ENCODE measurements around the gene INSYN2B. TPM values are rescaled to one million over a fixed set of nuclear protein-coding genes. Genes with fewer than 3 reads are reported as not detected.

Gene INSYN2B
- total RNA-seq, 5 donors from 2014 or later (not counting 1 experiment from before 2014, with no cell fraction given) = not detected

GRCh38 chr5:169904059-169904458 is 76.2 kb downstream of the INSYN2B start:
- H3K4me3 Mint-ChIP-seq = no peak overlapping the region
- H3K9me3 Mint-ChIP-seq = no peaks in the 10 kb centered on the region
- H3K27ac Mint-ChIP-seq = no peak overlapping the region
- Histone ChIP-seq H3K4me3 (ENCODE audit: control insufficient read depth in 1 of 2, extremely low read depth in 1 of 2, low read length in 1 of 2) (no peak overlapping the region), H3K27ac (ENCODE audit: low read length) (no peak overlapping the region), H3K9me3 (no peaks in the 10 kb centered on the region), H3K36me3 (ENCODE audit: control insufficient read depth in 2 of 2, extremely low read depth in 1 of 2, insufficient read depth in 1 of 2, low read length in 1 of 2) (peaks cover 7 to 12% of the 10 kb centered on the region in 2 donors), H3K4me1 (ENCODE audit: control insufficient read depth in 1 of 2, extremely low read depth in 1 of 2, insufficient read depth in 2 of 2, low read length in 2 of 2) (no peaks in the 10 kb centered on the region), H3K27me3 (replicated peaks in 1 of 2; ENCODE audit: control insufficient read depth in 2 of 2, extremely low read depth in 1 of 2, insufficient read depth in 2 of 2, low read length in 1 of 2) (no peaks in the 10 kb centered on the region)
- no CpG with 5 or more reads among the region's 2 CpGs for WGBS (ENCODE audit: insufficient coverage)
- H3K36me3 Mint-ChIP-seq = peaks cover 39% of the 10 kb centered on the region
- ChIA-PET CTCF (no interaction called here), POLR2A (no interaction called here)
- DNase-seq = no peak
- peaks cover 20 to 28% (median 21%) of the 10 kb centered on the region in 3 donors for H3K4me1 Mint-ChIP-seq
- no peaks in the 10 kb centered on the region for H3K27me3 Mint-ChIP-seq
- no peak for ATAC-seq (replicated peaks in 1 of 4)

GRCh38 chr5:169901896-169902295 is 78.4 kb downstream of the INSYN2B start:
- DNase-seq (no peak), ATAC-seq (replicated peaks in 1 of 4) (no peak)
- H3K4me3 ChIP-seq (ENCODE audit: control insufficient read depth in 1 of 2, extremely low read depth in 1 of 2, low read length in 1 of 2) = no peak overlapping the region
- no CpG with 5 or more reads among the region's 2 CpGs for WGBS (ENCODE audit: insufficient coverage)
- POLR2A ChIA-PET = no interaction called here
- Mint-ChIP-seq H3K4me1 (peaks cover 21 to 35% (median 25%) of the 10 kb centered on the region in 3 donors), H3K36me3 (peaks cover 51% of the 10 kb centered on the region), H3K27ac (no peak overlapping the region), H3K9me3 (no peaks in the 10 kb centered on the region), H3K27me3 (no peaks in the 10 kb centered on the region), H3K4me3 (no peak overlapping the region)
- H3K4me1 ChIP-seq (ENCODE audit: control insufficient read depth in 1 of 2, extremely low read depth in 1 of 2, insufficient read depth in 2 of 2, low read length in 2 of 2) = no peaks in the 10 kb centered on the region
- H3K9me3 ChIP-seq = no peaks in the 10 kb centered on the region
- H3K36me3 ChIP-seq (ENCODE audit: control insufficient read depth in 2 of 2, extremely low read depth in 1 of 2, insufficient read depth in 1 of 2, low read length in 1 of 2) = peaks cover 10 to 17% of the 10 kb centered on the region in 2 donors
- CTCF ChIA-PET = no interaction called here
- H3K27ac ChIP-seq (ENCODE audit: low read length) = no peak overlapping the region
- no peaks in the 10 kb centered on the region for H3K27me3 ChIP-seq (replicated peaks in 1 of 2; ENCODE audit: control insufficient read depth in 2 of 2, extremely low read depth in 1 of 2, insufficient read depth in 2 of 2, low read length in 1 of 2)

GRCh38 chr5:169897481-169897880 is 82.8 kb downstream of the INSYN2B start:
- ChIA-PET POLR2A (interaction anchor here in 1 of 2 donors (0.6 kb wide), 1 partner anchor 406 kb away, joined by 4 read pairs; no protein-coding TSS in a partner anchor), CTCF (no interaction called here)
- Mint-ChIP-seq H3K36me3 (peaks cover 81% of the 10 kb centered on the region), H3K27ac (no peak overlapping the region), H3K4me3 (no peak overlapping the region), H3K9me3 (no peaks in the 10 kb centered on the region), H3K4me1 (peaks cover 18 to 31% (median 26%) of the 10 kb centered on the region in 3 donors), H3K27me3 (no peaks in the 10 kb centered on the region)
- Histone ChIP-seq H3K27ac (ENCODE audit: low read length) (no peak overlapping the region), H3K9me3 (no peaks in the 10 kb centered on the region), H3K27me3 (replicated peaks in 1 of 2; ENCODE audit: control insufficient read depth in 2 of 2, extremely low read depth in 1 of 2, insufficient read depth in 2 of 2, low read length in 1 of 2) (no peaks in the 10 kb centered on the region), H3K4me3 (ENCODE audit: control insufficient read depth in 1 of 2, extremely low read depth in 1 of 2, low read length in 1 of 2) (no peak overlapping the region), H3K4me1 (ENCODE audit: control insufficient read depth in 1 of 2, extremely low read depth in 1 of 2, insufficient read depth in 2 of 2, low read length in 2 of 2) (no peaks in the 10 kb centered on the region), H3K36me3 (ENCODE audit: control insufficient read depth in 2 of 2, extremely low read depth in 1 of 2, insufficient read depth in 1 of 2, low read length in 1 of 2) (peaks cover 10 to 25% of the 10 kb centered on the region in 2 donors)
- no peak for ATAC-seq (replicated peaks in 1 of 4)
- no peak for DNase-seq
- 100% methylated on average over 2 of the region's 4 CpGs for WGBS (ENCODE audit: insufficient coverage)

- POLR2A ChIA-PET = no interaction called here
- no peaks in the 10 kb centered on the region for H3K27me3 Mint-ChIP-seq
- no peak overlapping the region for H3K27ac Mint-ChIP-seq
Measured at GRCh38 chr5:169895926-169896325, 84.4 kb downstream of the INSYN2B start.

GRCh38 chr5:169893571-169893970 is 86.7 kb downstream of the INSYN2B start:
- Histone ChIP-seq H3K36me3 (ENCODE audit: control insufficient read depth in 2 of 2, extremely low read depth in 1 of 2, insufficient read depth in 1 of 2, low read length in 1 of 2) (peaks cover 0 to 13% of the 10 kb centered on the region in 2 donors), H3K9me3 (no peaks in the 10 kb centered on the region), H3K4me3 (ENCODE audit: control insufficient read depth in 1 of 2, extremely low read depth in 1 of 2, low read length in 1 of 2) (no peak overlapping the region), H3K27me3 (replicated peaks in 1 of 2; ENCODE audit: control insufficient read depth in 2 of 2, extremely low read depth in 1 of 2, insufficient read depth in 2 of 2, low read length in 1 of 2) (no peaks in the 10 kb centered on the region), H3K4me1 (ENCODE audit: control insufficient read depth in 1 of 2, extremely low read depth in 1 of 2, insufficient read depth in 2 of 2, low read length in 2 of 2) (no peaks in the 10 kb centered on the region), H3K27ac (ENCODE audit: low read length) (no peak overlapping the region)
- peaks cover 0 to 12% (median 10%) of the 10 kb centered on the region in 3 donors for H3K4me1 Mint-ChIP-seq
- H3K27ac Mint-ChIP-seq = no peak overlapping the region
- H3K36me3 Mint-ChIP-seq = peaks cover 63% of the 10 kb centered on the region
- no peaks in the 10 kb centered on the region for H3K9me3 Mint-ChIP-seq
- ChIA-PET CTCF (no interaction called here), POLR2A (interaction anchor here in 1 of 2 donors (0.6 kb wide), 1 partner anchor 312 kb away, joined by 4 read pairs; no protein-coding TSS in a partner anchor)
- DNase-seq = no peak
- no peak overlapping the region for H3K4me3 Mint-ChIP-seq
- no peaks in the 10 kb centered on the region for H3K27me3 Mint-ChIP-seq
- WGBS (ENCODE audit: insufficient coverage) = no CpG with 5 or more reads among the region's 2 CpGs
- ATAC-seq (replicated peaks in 1 of 4) = no peak

More at GRCh38 chr5:169895926-169896325, 84.4 kb downstream of the INSYN2B start:
- DNase-seq (no peak), ATAC-seq (replicated peaks in 1 of 4) (no peak)
- H3K4me3 ChIP-seq (ENCODE audit: control insufficient read depth in 1 of 2, extremely low read depth in 1 of 2, low read length in 1 of 2) = no peak overlapping the region
- no peaks in the 10 kb centered on the region for H3K9me3 ChIP-seq
- Mint-ChIP-seq H3K9me3 (no peaks in the 10 kb centered on the region), H3K36me3 (peaks cover 75% of the 10 kb centered on the region), H3K4me1 (peaks cover 8 to 27% (median 21%) of the 10 kb centered on the region in 3 donors), H3K4me3 (no peak overlapping the region)
- H3K4me1 ChIP-seq (ENCODE audit: control insufficient read depth in 1 of 2, extremely low read depth in 1 of 2, insufficient read depth in 2 of 2, low read length in 2 of 2) = no peaks in the 10 kb centered on the region
- no peak overlapping the region for H3K27ac ChIP-seq (ENCODE audit: low read length)
- peaks cover 10 to 19% of the 10 kb centered on the region in 2 donors for H3K36me3 ChIP-seq (ENCODE audit: control insufficient read depth in 2 of 2, extremely low read depth in 1 of 2, insufficient read depth in 1 of 2, low read length in 1 of 2)
- WGBS (ENCODE audit: insufficient coverage) = 96% methylated on average over 5 of the region's 7 CpGs
- CTCF ChIA-PET = no interaction called here
- H3K27me3 ChIP-seq (replicated peaks in 1 of 2; ENCODE audit: control insufficient read depth in 2 of 2, extremely low read depth in 1 of 2, insufficient read depth in 2 of 2, low read length in 1 of 2) = no peaks in the 10 kb centered on the region

- DNase-seq (no peak), ATAC-seq (replicated peaks in 1 of 4) (no peak)
- Mint-ChIP-seq H3K4me3 (no peak overlapping the region), H3K36me3 (peaks cover 61% of the 10 kb centered on the region), H3K27me3 (no peaks in the 10 kb centered on the region), H3K4me1 (peaks cover 0 to 12% (median 10%) of the 10 kb centered on the region in 3 donors), H3K9me3 (no peaks in the 10 kb centered on the region), H3K27ac (no peak overlapping the region)
- no peaks in the 10 kb centered on the region for H3K27me3 ChIP-seq (replicated peaks in 1 of 2; ENCODE audit: control insufficient read depth in 2 of 2, extremely low read depth in 1 of 2, insufficient read depth in 2 of 2, low read length in 1 of 2)
- POLR2A ChIA-PET = interaction anchor here in 1 of 2 donors (0.6 kb wide), 1 partner anchor 311 kb away, joined by 4 read pairs; no protein-coding TSS in a partner anchor
- peaks cover 0 to 13% of the 10 kb centered on the region in 2 donors for H3K36me3 ChIP-seq (ENCODE audit: control insufficient read depth in 2 of 2, extremely low read depth in 1 of 2, insufficient read depth in 1 of 2, low read length in 1 of 2)
- H3K27ac ChIP-seq (ENCODE audit: low read length) = no peak overlapping the region
- no peaks in the 10 kb centered on the region for H3K9me3 ChIP-seq
- no peaks in the 10 kb centered on the region for H3K4me1 ChIP-seq (ENCODE audit: control insufficient read depth in 1 of 2, extremely low read depth in 1 of 2, insufficient read depth in 2 of 2, low read length in 2 of 2)
- H3K4me3 ChIP-seq (ENCODE audit: control insufficient read depth in 1 of 2, extremely low read depth in 1 of 2, low read length in 1 of 2) = no peak overlapping the region
- CTCF ChIA-PET = no interaction called here
Measured at GRCh38 chr5:169893010-169893409, 87.3 kb downstream of the INSYN2B start.

GRCh38 chr5:169889572-169889971 is 90.7 kb downstream of the INSYN2B start:
- peaks cover 51% of the 10 kb centered on the region for H3K36me3 Mint-ChIP-seq

More at GRCh38 chr5:169889572-169889971, 90.7 kb downstream of the INSYN2B start:
- ChIA-PET CTCF (no interaction called here), POLR2A (no interaction called here)
- ATAC-seq (replicated peaks in 1 of 4) = no peak
- Histone ChIP-seq H3K27ac (ENCODE audit: low read length) (no peak overlapping the region), H3K4me3 (ENCODE audit: control insufficient read depth in 1 of 2, extremely low read depth in 1 of 2, low read length in 1 of 2) (no peak overlapping the region), H3K4me1 (ENCODE audit: control insufficient read depth in 1 of 2, extremely low read depth in 1 of 2, insufficient read depth in 2 of 2, low read length in 2 of 2) (no peaks in the 10 kb centered on the region), H3K9me3 (no peaks in the 10 kb centered on the region), H3K36me3 (ENCODE audit: control insufficient read depth in 2 of 2, extremely low read depth in 1 of 2, insufficient read depth in 1 of 2, low read length in 1 of 2) (peaks cover 0 to 10% of the 10 kb centered on the region in 2 donors), H3K27me3 (replicated peaks in 1 of 2; ENCODE audit: control insufficient read depth in 2 of 2, extremely low read depth in 1 of 2, insufficient read depth in 2 of 2, low read length in 1 of 2) (no peaks in the 10 kb centered on the region)
- H3K27ac Mint-ChIP-seq = no peak overlapping the region
- no peak overlapping the region for H3K4me3 Mint-ChIP-seq
- WGBS (ENCODE audit: insufficient coverage) = 86% methylated on average over 2 of the region's 4 CpGs
- H3K27me3 Mint-ChIP-seq = no peaks in the 10 kb centered on the region
- H3K4me1 Mint-ChIP-seq = peaks cover 9 to 23% (median 12%) of the 10 kb centered on the region in 3 donors
- no peak for DNase-seq
- H3K9me3 Mint-ChIP-seq = no peaks in the 10 kb centered on the region
